ENCODE data around the gene KRTAP12-1. TPM values are rescaled to one million over a fixed set of nuclear protein-coding genes. Genes with fewer than 3 reads are reported as not detected.
A peak's percentile ranks its signal among the peaks of the same experiment; 100 is the strongest.

The KRTAP12-1 gene
- total RNA-seq, 1 donor from 2014 or later, result not detected

DNA sequence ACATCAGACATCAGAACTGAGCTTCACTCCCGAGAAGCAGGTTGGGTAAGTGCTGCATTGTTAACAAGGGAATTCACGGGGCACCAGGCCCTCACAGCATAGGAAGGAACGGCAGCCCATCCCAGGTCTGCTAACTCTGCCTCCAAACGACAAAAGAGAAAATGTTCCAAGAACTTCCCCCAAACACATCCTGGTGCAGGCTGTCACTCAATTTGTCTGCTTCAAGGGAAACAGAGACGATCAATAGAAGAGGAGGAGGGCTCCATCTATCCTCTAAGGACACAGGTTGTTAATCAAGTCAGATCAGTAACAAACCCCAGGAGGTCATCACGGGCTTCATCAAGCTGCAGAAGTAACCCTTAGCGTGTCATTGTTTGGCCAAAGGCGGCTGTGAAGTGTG is 32.9 kb upstream of the KRTAP12-1 start:
- Histone ChIP-seq H3K27ac (ENCODE audit: low read depth, low read length) (no peak overlapping the region), H3K4me3 (ENCODE audit: insufficient read depth, low read depth, low read length) (no peak overlapping the region), H3K79me2 (ENCODE audit: insufficient read depth, low read length) (no peaks in the 10 kb centered on the region), H3K9ac (ENCODE audit: low read length) (no peak overlapping the region), H3K27me3 (ENCODE audit: insufficient read depth, low read length) (peaks cover 55% of the 10 kb centered on the region), H3K4me2 (ENCODE audit: low read length) (no peak overlapping the region), H4K20me1 (ENCODE audit: insufficient read depth, low read length) (no peaks in the 10 kb centered on the region), H3K9me3 (ENCODE audit: insufficient read depth, low read depth, low read length) (no peaks in the 10 kb centered on the region), H3K36me3 (ENCODE audit: insufficient read depth, low read length) (no peaks in the 10 kb centered on the region), H3K4me1 (ENCODE audit: insufficient read depth, low read length) (no peaks in the 10 kb centered on the region), H2AFZ (ENCODE audit: low read depth, low read length) (no peak overlapping the region)
- H3K27ac Mint-ChIP-seq (ENCODE audit: unreplicated experiment), result no peak overlapping the region
- H3K27me3 Mint-ChIP-seq (ENCODE audit: low read depth, unreplicated experiment), result peaks cover 70% of the 10 kb centered on the region
- DNase-seq (ENCODE audit: low read depth) (no peak), FAIRE-seq (no peak)
- H3K9me3 Mint-ChIP-seq (ENCODE audit: unreplicated experiment), result peaks cover 6% of the 10 kb centered on the region
- peaks cover under 1% of the 10 kb centered on the region for H3K4me1 Mint-ChIP-seq (ENCODE audit: low read depth, unreplicated experiment)
- H3K36me3 Mint-ChIP-seq (ENCODE audit: low read depth, unreplicated experiment), result no peaks in the 10 kb centered on the region
- TF ChIP-seq, protein P1, sequence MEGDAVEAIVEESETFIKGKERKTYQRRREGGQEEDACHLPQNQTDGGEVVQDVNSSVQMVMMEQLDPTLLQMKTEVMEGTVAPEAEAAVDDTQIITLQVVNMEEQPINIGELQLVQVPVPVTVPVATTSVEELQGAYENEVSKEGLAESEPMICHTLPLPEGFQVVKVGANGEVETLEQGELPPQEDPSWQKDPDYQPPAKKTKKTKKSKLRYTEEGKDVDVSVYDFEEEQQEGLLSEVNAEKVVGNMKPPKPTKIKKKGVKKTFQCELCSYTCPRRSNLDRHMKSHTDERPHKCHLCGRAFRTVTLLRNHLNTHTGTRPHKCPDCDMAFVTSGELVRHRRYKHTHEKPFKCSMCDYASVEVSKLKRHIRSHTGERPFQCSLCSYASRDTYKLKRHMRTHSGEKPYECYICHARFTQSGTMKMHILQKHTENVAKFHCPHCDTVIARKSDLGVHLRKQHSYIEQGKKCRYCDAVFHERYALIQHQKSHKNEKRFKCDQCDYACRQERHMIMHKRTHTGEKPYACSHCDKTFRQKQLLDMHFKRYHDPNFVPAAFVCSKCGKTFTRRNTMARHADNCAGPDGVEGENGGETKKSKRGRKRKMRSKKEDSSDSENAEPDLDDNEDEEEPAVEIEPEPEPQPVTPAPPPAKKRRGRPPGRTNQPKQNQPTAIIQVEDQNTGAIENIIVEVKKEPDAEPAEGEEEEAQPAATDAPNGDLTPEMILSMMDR (IDR thresholded peaks at IDR 0.05; ENCODE audit: insufficient read depth, low read depth, low read length), result no peak
- no peak for TF ChIP-seq EZH2 (IDR thresholded peaks at IDR 0.05; ENCODE audit: insufficient read depth, low read length)
- no peak overlapping the region for H3K4me3 Mint-ChIP-seq (ENCODE audit: unreplicated experiment)

DNA sequence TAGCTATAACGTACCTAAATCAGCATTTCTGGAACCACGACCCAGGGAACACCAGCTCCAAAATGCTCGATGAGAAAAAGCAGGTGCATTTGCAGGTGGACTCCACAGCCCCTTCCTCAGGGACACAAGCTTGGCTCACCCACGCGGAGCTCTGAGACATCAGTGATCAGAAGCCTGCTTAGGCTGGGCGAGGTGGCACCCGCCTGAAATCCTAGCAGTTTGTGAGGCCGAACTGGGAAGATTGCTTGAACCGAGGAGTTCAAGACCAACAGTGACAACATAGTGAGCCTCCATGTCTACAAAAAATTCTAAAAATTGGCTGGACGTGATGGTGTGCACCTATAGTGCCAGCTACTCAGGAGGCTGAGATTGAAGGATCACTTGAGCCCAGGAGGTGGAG is 31.9 kb upstream of the KRTAP12-1 start:
- Histone ChIP-seq H3K27ac (ENCODE audit: low read depth, low read length) (no peak overlapping the region), H3K9me3 (ENCODE audit: insufficient read depth, low read depth, low read length) (no peaks in the 10 kb centered on the region), H2AFZ (ENCODE audit: low read depth, low read length) (no peak overlapping the region), H3K9ac (ENCODE audit: low read length) (no peak overlapping the region), H3K4me3 (ENCODE audit: insufficient read depth, low read depth, low read length) (no peak overlapping the region), H4K20me1 (ENCODE audit: insufficient read depth, low read length) (no peaks in the 10 kb centered on the region), H3K36me3 (ENCODE audit: insufficient read depth, low read length) (no peaks in the 10 kb centered on the region), H3K4me2 (ENCODE audit: low read length) (no peak overlapping the region), H3K27me3 (ENCODE audit: insufficient read depth, low read length) (peaks cover 57% of the 10 kb centered on the region), H3K4me1 (ENCODE audit: insufficient read depth, low read length) (no peaks in the 10 kb centered on the region), H3K79me2 (ENCODE audit: insufficient read depth, low read length) (no peaks in the 10 kb centered on the region)
- FAIRE-seq, result no peak
- Mint-ChIP-seq H3K9me3 (ENCODE audit: unreplicated experiment) (peaks cover 9% of the 10 kb centered on the region), H3K4me3 (ENCODE audit: unreplicated experiment) (no peak overlapping the region), H3K4me1 (ENCODE audit: low read depth, unreplicated experiment) (peaks cover 4% of the 10 kb centered on the region), H3K27ac (ENCODE audit: unreplicated experiment) (peak overlapping the region; percentile 18), H3K36me3 (ENCODE audit: low read depth, unreplicated experiment) (no peaks in the 10 kb centered on the region), H3K27me3 (ENCODE audit: low read depth, unreplicated experiment) (peaks cover 73% of the 10 kb centered on the region)
- no peak for TF ChIP-seq EZH2 (IDR thresholded peaks at IDR 0.05; ENCODE audit: insufficient read depth, low read length)
- TF ChIP-seq, protein P1 (IDR thresholded peaks at IDR 0.05; ENCODE audit: insufficient read depth, low read depth, low read length), result no peak
- DNase-seq (ENCODE audit: low read depth), result no peak

DNA sequence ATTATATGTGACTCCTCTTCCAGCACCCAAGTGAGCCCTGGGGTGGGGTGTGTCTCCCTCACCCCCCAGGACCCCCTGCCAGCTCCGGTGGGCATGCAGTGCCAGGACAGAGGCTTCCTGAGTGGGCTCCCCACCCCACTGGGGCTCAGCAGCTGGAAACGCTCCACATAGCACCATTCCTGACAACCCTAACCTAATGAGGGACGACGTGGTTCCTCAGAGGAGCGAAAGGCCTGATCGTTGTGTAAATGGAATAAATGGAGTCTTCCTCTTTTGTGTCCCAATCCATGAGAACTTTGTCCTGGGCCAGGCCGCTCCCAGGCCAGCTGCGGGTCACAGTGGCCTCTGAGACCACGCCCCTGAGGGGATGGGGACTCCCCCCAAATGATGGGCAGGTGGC is 31.2 kb upstream of the KRTAP12-1 start:
- Histone ChIP-seq H3K4me3 (ENCODE audit: insufficient read depth, low read depth, low read length) (no peak overlapping the region), H3K27ac (ENCODE audit: low read depth, low read length) (no peak overlapping the region), H3K9me3 (ENCODE audit: insufficient read depth, low read depth, low read length) (no peaks in the 10 kb centered on the region), H3K4me2 (ENCODE audit: low read length) (no peak overlapping the region), H3K9ac (ENCODE audit: low read length) (no peak overlapping the region), H4K20me1 (ENCODE audit: insufficient read depth, low read length) (no peaks in the 10 kb centered on the region), H3K4me1 (ENCODE audit: insufficient read depth, low read length) (no peaks in the 10 kb centered on the region), H3K36me3 (ENCODE audit: insufficient read depth, low read length) (no peaks in the 10 kb centered on the region), H2AFZ (ENCODE audit: low read depth, low read length) (no peak overlapping the region), H3K79me2 (ENCODE audit: insufficient read depth, low read length) (no peaks in the 10 kb centered on the region), H3K27me3 (ENCODE audit: insufficient read depth, low read length) (peaks cover 60% of the 10 kb centered on the region)
- peaks cover 70% of the 10 kb centered on the region for H3K27me3 Mint-ChIP-seq (ENCODE audit: low read depth, unreplicated experiment)
- DNase-seq (ENCODE audit: low read depth) (no peak), FAIRE-seq (no peak)
- TF ChIP-seq, protein P1 (IDR thresholded peaks at IDR 0.05; ENCODE audit: insufficient read depth, low read depth, low read length), result no peak
- TF ChIP-seq EZH2 (IDR thresholded peaks at IDR 0.05; ENCODE audit: insufficient read depth, low read length), result no peak
- H3K27ac Mint-ChIP-seq (ENCODE audit: unreplicated experiment), result no peak overlapping the region
- peaks cover 9% of the 10 kb centered on the region for H3K9me3 Mint-ChIP-seq (ENCODE audit: unreplicated experiment)
- H3K36me3 Mint-ChIP-seq (ENCODE audit: low read depth, unreplicated experiment), result no peaks in the 10 kb centered on the region
- no peak overlapping the region for H3K4me3 Mint-ChIP-seq (ENCODE audit: unreplicated experiment)
- H3K4me1 Mint-ChIP-seq (ENCODE audit: low read depth, unreplicated experiment), result peaks cover 4% of the 10 kb centered on the region
